SK-N-SH (cell line): ENCODE data around the gene PLK2. TPM values are rescaled to one million over a fixed set of nuclear protein-coding genes. Genes with fewer than 3 reads are reported as not detected.

Source experiments
- CTCF ChIA-PET: fragments of 300-600, 350-600 bp; formaldehyde crosslinking; extraction: SDS; loops from one replicate; lab custom pipeline; 2021; lab: Yijun Ruan, JAX
- POLR2A ChIA-PET: fragments of 350-600 bp; sonication (Branson Sonifier 250); formaldehyde crosslinking; extraction: SDS; loops from one replicate; lab custom pipeline; 2020; ENCODE audit warnings: antibody characterized with exemption, inconsistent platforms; lab: Yijun Ruan, JAX
- DNase-seq: peaks from one replicate; pipeline ENCODE4 v3.0.0; 2012
- H2AFZ ChIP-seq: fragments of 200-600 bp; sonication (generic); 2 replicates; pipeline ENCODE4 v1.8.1; 2016; ENCODE audit warnings: antibody characterized with exemption, mild to moderate bottlenecking, low read depth
- H3F3A ChIP-seq: fragments of 200-600 bp; sonication (generic); replicated peaks from 2 replicates; pipeline ENCODE3; 2016; ENCODE audit warnings: antibody characterized with exemption, mild to moderate bottlenecking; ENCODE audit not compliant: insufficient read depth
- H3K27ac ChIP-seq, 2 experiments: fragments of 200-500 bp in 1 of 2; fragments of 200-600 bp in 1 of 2; sonication (Bioruptor generic) in 1 of 2; sonication (generic), shearing (Covaris generic) in 1 of 2; 2 replicates each; pipeline versions ENCODE4 v1.5.1 to v1.6.1; 2014 to 2016; ENCODE audit warnings: low read depth in 2 of 2, inconsistent platforms in 1 of 2, low read length in 1 of 2, mild to moderate bottlenecking in 1 of 2, mixed read lengths in 1 of 2
- H3K27me3 ChIP-seq: fragments of 200-600 bp; sonication (generic), shearing (Covaris generic); 2 replicates; pipeline ENCODE4 v1.6.1; 2016; ENCODE audit warnings: mixed run types; ENCODE audit not compliant: insufficient read depth
- H3K36me3 ChIP-seq, 2 experiments: fragments of 200-500 bp in 1 of 2; fragments of 200-600 bp in 1 of 2; sonication (Bioruptor generic) in 1 of 2; sonication (generic) in 1 of 2; replicated peaks in 1 of 2; 2 replicates each; pipeline versions ENCODE3 to v1.5.1; 2014 to 2016; ENCODE audit warnings: low read length in 1 of 2, mild to moderate bottlenecking in 1 of 2; ENCODE audit not compliant: insufficient read depth in 2 of 2, control insufficient read depth in 1 of 2
- H3K4me1 ChIP-seq, 2 experiments: fragments of 200-500 bp in 1 of 2; fragments of 200-600 bp in 1 of 2; sonication (Bioruptor generic) in 1 of 2; sonication (generic), shearing (Covaris generic) in 1 of 2; 2 replicates each; pipeline versions ENCODE4 v1.5.1 to v1.6.1; 2014 to 2016; ENCODE audit warnings: low read depth in 1 of 2, low read length in 1 of 2, mixed run types in 1 of 2; ENCODE audit not compliant: insufficient read depth in 2 of 2, control insufficient read depth in 1 of 2
- H3K4me2 ChIP-seq: fragments of 200-600 bp; sonication (generic), shearing (Covaris generic); 2 replicates; pipeline ENCODE4 v1.6.1; 2017; ENCODE audit warnings: mixed run types
- H3K4me3 ChIP-seq, 2 experiments: fragments of 200-500 bp in 1 of 2; fragments of 200-600 bp in 1 of 2; sonication (Bioruptor generic) in 1 of 2; sonication (generic), shearing (Covaris generic) in 1 of 2; 2 replicates each; pipeline versions ENCODE4 v1.5.1 to v1.8.1; 2014 to 2016; ENCODE audit warnings: low read depth in 2 of 2, inconsistent platforms in 1 of 2, low read length in 1 of 2, mild to moderate bottlenecking in 1 of 2, mixed read lengths in 1 of 2, moderate library complexity in 1 of 2
- H3K79me2 ChIP-seq: fragments of 200-600 bp; sonication (generic); 2 replicates; pipeline ENCODE4 v1.8.1; 2017; ENCODE audit warnings: mild to moderate bottlenecking; ENCODE audit not compliant: insufficient read depth
- H3K9ac ChIP-seq: fragments of 200-600 bp; sonication (generic); 2 replicates; pipeline ENCODE4 v1.6.1; 2017; ENCODE audit warnings: mixed run types
- H3K9me2 ChIP-seq: fragments of 200-600 bp; sonication (generic); 2 replicates; pipeline ENCODE4 v1.6.1; 2017; ENCODE audit warnings: mixed run types
- H3K9me3 ChIP-seq: fragments of 200-600 bp; sonication (generic); 2 replicates; pipeline ENCODE4 v1.6.1; 2017; ENCODE audit warnings: mixed run types, mild to moderate bottlenecking, moderate library complexity
- H4K20me1 ChIP-seq: fragments of 200-600 bp; sonication (generic); 2 replicates; pipeline ENCODE4 v1.6.1; 2017; ENCODE audit warnings: mild to moderate bottlenecking, mixed run types; ENCODE audit not compliant: insufficient read depth
- EP300 ChIP-seq, 2 experiments: IDR thresholded peaks; 2 replicates each; pipeline versions ENCODE4 v1.4.0 to v1.6.1; 2012; ENCODE audit warnings: borderline replicate concordance in 1 of 2, low read depth in 1 of 2, low read length in 1 of 2
- EZH2phosphoT487 ChIP-seq: fragments of 200-600 bp; sonication (generic); IDR thresholded peaks from 2 replicates; pipeline ENCODE4 v1.6.1; 2017; ENCODE audit warnings: low read depth, mixed run types, mild to moderate bottlenecking, antibody characterized with exemption, moderate library complexity, borderline replicate concordance
- FOXJ3 ChIP-seq: sonication (generic); formaldehyde crosslinking; IDR thresholded peaks from 2 replicates; pipeline ENCODE4 v1.5.1; 2020; ENCODE audit warnings: mild to moderate bottlenecking, missing genetic modification reagents
- GABPA ChIP-seq: IDR thresholded peaks from 2 replicates; pipeline ENCODE4 v1.4.0; 2012; ENCODE audit warnings: low read depth, mild to moderate bottlenecking
- GATA2 ChIP-seq: sonication (generic); formaldehyde crosslinking; IDR thresholded peaks from 2 replicates; pipeline ENCODE4 v1.5.0; 2020; ENCODE audit warnings: mild to moderate bottlenecking, missing genetic modification reagents
- IRF3 ChIP-seq: fragments of 150-350 bp; IDR thresholded peaks from 2 replicates; pipeline ENCODE4 v1.6.1; 2016; ENCODE audit warnings: mild to moderate bottlenecking, low read depth, low read length
- MAX ChIP-seq: IDR thresholded peaks from 2 replicates; pipeline ENCODE4 v1.4.0; 2012; ENCODE audit warnings: low read depth
- MEF2A ChIP-seq: IDR thresholded peaks from 2 replicates; pipeline ENCODE4 v1.4.0; 2012; ENCODE audit warnings: low read depth, borderline replicate concordance
- MXI1 ChIP-seq: IDR thresholded peaks from 2 replicates; pipeline ENCODE4 v1.6.1; 2012; ENCODE audit warnings: mild to moderate bottlenecking, low read depth, low read length, improper control_type of control experiment
- NRF1 ChIP-seq: IDR thresholded peaks from 2 replicates; pipeline ENCODE4 v1.6.1; 2012; ENCODE audit warnings: low read depth, mild to moderate bottlenecking, low read length
- POLR2AphosphoS5 ChIP-seq: IDR thresholded peaks from 2 replicates; pipeline ENCODE4 v1.6.1; 2012; ENCODE audit warnings: low read depth, low read length
- RAD21 ChIP-seq: IDR thresholded peaks from 2 replicates; pipeline ENCODE4 v1.6.1; 2012; ENCODE audit warnings: mild to moderate bottlenecking, low read length
- RCOR1 ChIP-seq: fragments of 150-350 bp; IDR thresholded peaks from 2 replicates; pipeline ENCODE4 v1.6.1; 2017; ENCODE audit warnings: antibody characterized with exemption, low read length
- RFX5 ChIP-seq: IDR thresholded peaks from 2 replicates; pipeline ENCODE4 v1.6.1; 2012; ENCODE audit warnings: mild to moderate bottlenecking, improper control_type of control experiment, low read length
- SIN3A ChIP-seq: IDR thresholded peaks from 2 replicates; pipeline ENCODE4 v1.6.1; 2012; ENCODE audit warnings: low read depth, mild to moderate bottlenecking, low read length, moderate library complexity, borderline replicate concordance
- SMC3 ChIP-seq: IDR thresholded peaks from 2 replicates; pipeline ENCODE4 v1.6.1; 2012; ENCODE audit warnings: low read depth, low read length, improper control_type of control experiment
- TAF1 ChIP-seq: IDR thresholded peaks from 2 replicates; pipeline ENCODE4 v1.6.1; 2012; ENCODE audit warnings: low read depth, mild to moderate bottlenecking, low read length, moderate library complexity, borderline replicate concordance
- TEAD4 ChIP-seq: IDR thresholded peaks from 2 replicates; pipeline ENCODE4 v1.4.0; 2012; ENCODE audit warnings: mild to moderate bottlenecking, borderline replicate concordance; ENCODE audit not compliant: insufficient read depth
- USF1 ChIP-seq: IDR thresholded peaks from 2 replicates; pipeline ENCODE4 v1.4.0; 2012; ENCODE audit warnings: low read depth, borderline replicate concordance
- WGBS: methylation state at CpG from one replicate; pipeline ENCODE4 v1.1.6; 2017; ENCODE audit warnings: low lambda C conversion rate; 5-methylcytosine and 5-hydroxymethylcytosine counted together
- polyA plus RNA-seq, 3 experiments: library from polyadenylated mRNA; depleted of rRNA; stranded (reverse); fragments of >200 nt; gene quantifications; 2 replicates each; pipeline ENCODE4 v1.2.3, GENCODE V29; 2012
- TF ChIP-seq, protein P1 (sequence below): fragments of 200-600 bp; sonication (generic); IDR thresholded peaks from 2 replicates; pipeline ENCODE4 v1.6.1; 2017; ENCODE audit warnings: antibody characterized with exemption, mild to moderate bottlenecking, moderate library complexity

The PLK2 gene
- polyA plus RNA-seq, 1 of the 3 experiments (the other 2 are of a cell fraction) = 157 TPM

- Histone ChIP-seq H3K9ac (no peak overlapping the region), H3K4me1 (no peaks in the 10 kb centered on the region), H3K27ac (no peak overlapping the region), H4K20me1 (no peaks in the 10 kb centered on the region), H3K4me3 (no peak overlapping the region), H3F3A (no peaks in the 10 kb centered on the region), H3K9me3 (no peaks in the 10 kb centered on the region), H3K79me2 (no peaks in the 10 kb centered on the region), H2AFZ (no peak overlapping the region), H3K4me2 (no peak overlapping the region), H3K36me3 (no peaks in the 10 kb centered on the region), H3K9me2 (no peaks in the 10 kb centered on the region), H3K27me3 (no peaks in the 10 kb centered on the region; the same call in 1 of the 2 replicates)
- WGBS = 21% methylated on average over 3 of the region's 3 CpGs
- DNase-seq = no peak
- CTCF ChIA-PET = interaction anchor here (0.9 to 4.5 kb wide), 3 partner anchors 11 to 345 kb away, joined by 3 to 36 read pairs (median 4); no protein-coding TSS in a partner anchor
- POLR2A ChIA-PET = no interaction called here
- TF ChIP-seq IRF3 = no peak
- no peak for TF ChIP-seq EZH2phosphoT487
- no peak for TF ChIP-seq RCOR1
- TF ChIP-seq POLR2AphosphoS5 = no peak
These were observed 44.9 kb upstream of the PLK2 start for GRCh38 chr5:58504766-58505165.

DNA sequence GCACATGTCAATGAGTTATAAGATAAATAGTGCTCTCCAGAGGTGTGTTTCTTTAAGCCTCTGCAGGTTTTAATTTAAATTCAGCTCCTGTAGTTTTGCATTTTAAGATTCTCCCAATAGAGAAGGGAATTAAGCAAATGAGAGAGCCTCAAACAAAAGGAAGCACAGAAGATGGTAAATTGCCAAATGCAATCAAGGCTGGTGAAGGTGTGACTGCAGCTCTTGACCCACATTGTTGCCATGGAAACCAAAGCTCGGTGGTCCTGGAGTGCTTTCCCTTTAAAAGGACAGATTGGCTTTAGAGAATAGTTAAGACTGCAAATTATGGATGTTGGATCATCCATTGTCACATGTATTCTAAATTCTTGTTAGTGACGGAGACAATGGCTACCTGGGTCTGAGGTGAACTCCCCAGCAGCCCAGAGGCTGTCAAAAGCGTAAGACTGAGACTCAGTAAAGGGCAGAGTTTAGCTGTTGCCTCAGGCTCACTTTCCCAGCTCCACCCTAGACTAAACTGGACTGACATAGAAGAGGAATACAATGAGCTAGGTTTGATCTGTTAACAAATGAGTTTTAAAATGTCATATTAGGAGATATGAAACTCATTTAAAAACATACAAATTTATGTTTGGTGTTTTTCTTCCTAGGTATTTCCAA, 43.6 kb upstream of the PLK2 start:
- Histone ChIP-seq H3F3A (no peaks in the 10 kb centered on the region), H3K9ac (no peak overlapping the region), H4K20me1 (no peaks in the 10 kb centered on the region), H2AFZ (no peak overlapping the region), H3K27me3 (no peaks in the 10 kb centered on the region; the same call in 1 of the 2 replicates), H3K36me3 (no peaks in the 10 kb centered on the region), H3K4me1 (no peaks in the 10 kb centered on the region), H3K9me3 (no peaks in the 10 kb centered on the region), H3K4me3 (no peak overlapping the region), H3K27ac (no peak overlapping the region), H3K79me2 (no peaks in the 10 kb centered on the region), H3K4me2 (no peak overlapping the region), H3K9me2 (no peaks in the 10 kb centered on the region)
- POLR2A ChIA-PET = interaction anchor here (0.6 kb wide), 1 partner anchor 79 kb away, joined by 3 read pairs; the partner anchor contains the start of gene RAB3C
- no peak for DNase-seq
- 29% methylated on average over 3 of the region's 3 CpGs for WGBS
- CTCF ChIA-PET = interaction anchor here (1.1 to 4.5 kb wide), 4 partner anchors 10 to 368 kb away, joined by 4 to 36 read pairs (median 4); no protein-coding TSS in a partner anchor
- TF ChIP-seq USF1 = no peak
- no peak for TF ChIP-seq TEAD4
- no peak for TF ChIP-seq MAX
- no peak for TF ChIP-seq RFX5
- TF ChIP-seq TAF1 = no peak
- no peak for TF ChIP-seq SIN3A
- TF ChIP-seq NRF1 = no peak
- TF ChIP-seq SMC3 = no peak
- no peak for TF ChIP-seq FOXJ3 (CRISPR knock-in tag)
- TF ChIP-seq POLR2AphosphoS5 = no peak
- TF ChIP-seq, protein P1, sequence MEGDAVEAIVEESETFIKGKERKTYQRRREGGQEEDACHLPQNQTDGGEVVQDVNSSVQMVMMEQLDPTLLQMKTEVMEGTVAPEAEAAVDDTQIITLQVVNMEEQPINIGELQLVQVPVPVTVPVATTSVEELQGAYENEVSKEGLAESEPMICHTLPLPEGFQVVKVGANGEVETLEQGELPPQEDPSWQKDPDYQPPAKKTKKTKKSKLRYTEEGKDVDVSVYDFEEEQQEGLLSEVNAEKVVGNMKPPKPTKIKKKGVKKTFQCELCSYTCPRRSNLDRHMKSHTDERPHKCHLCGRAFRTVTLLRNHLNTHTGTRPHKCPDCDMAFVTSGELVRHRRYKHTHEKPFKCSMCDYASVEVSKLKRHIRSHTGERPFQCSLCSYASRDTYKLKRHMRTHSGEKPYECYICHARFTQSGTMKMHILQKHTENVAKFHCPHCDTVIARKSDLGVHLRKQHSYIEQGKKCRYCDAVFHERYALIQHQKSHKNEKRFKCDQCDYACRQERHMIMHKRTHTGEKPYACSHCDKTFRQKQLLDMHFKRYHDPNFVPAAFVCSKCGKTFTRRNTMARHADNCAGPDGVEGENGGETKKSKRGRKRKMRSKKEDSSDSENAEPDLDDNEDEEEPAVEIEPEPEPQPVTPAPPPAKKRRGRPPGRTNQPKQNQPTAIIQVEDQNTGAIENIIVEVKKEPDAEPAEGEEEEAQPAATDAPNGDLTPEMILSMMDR = no peak
- TF ChIP-seq GABPA = no peak
- TF ChIP-seq RAD21 = no peak
- no peak for TF ChIP-seq GATA2 (CRISPR knock-in tag)
- no peak for TF ChIP-seq EZH2phosphoT487
- TF ChIP-seq MEF2A = no peak
- no peak for TF ChIP-seq MXI1
- TF ChIP-seq RCOR1 = no peak
- no peak for TF ChIP-seq EP300 (IDR thresholded peaks at IDR 0.05; ENCODE audit: borderline replicate concordance in 1 of 2, low read depth in 1 of 2, low read length in 1 of 2)
